Activated gamma-delta T cell treated with anti-CD3 and anti-CD28 coated beads, Interleukin-2, amount 50 U/mL, for 16 hours (primary cell): ENCODE data around the gene NSMCE3.

Source experiments
- DNase-seq: peaks from one replicate; pipeline ENCODE4 v3.0.0-alpha.2; 2020; ENCODE audit warnings: low read depth

Gene NSMCE3

DNA sequence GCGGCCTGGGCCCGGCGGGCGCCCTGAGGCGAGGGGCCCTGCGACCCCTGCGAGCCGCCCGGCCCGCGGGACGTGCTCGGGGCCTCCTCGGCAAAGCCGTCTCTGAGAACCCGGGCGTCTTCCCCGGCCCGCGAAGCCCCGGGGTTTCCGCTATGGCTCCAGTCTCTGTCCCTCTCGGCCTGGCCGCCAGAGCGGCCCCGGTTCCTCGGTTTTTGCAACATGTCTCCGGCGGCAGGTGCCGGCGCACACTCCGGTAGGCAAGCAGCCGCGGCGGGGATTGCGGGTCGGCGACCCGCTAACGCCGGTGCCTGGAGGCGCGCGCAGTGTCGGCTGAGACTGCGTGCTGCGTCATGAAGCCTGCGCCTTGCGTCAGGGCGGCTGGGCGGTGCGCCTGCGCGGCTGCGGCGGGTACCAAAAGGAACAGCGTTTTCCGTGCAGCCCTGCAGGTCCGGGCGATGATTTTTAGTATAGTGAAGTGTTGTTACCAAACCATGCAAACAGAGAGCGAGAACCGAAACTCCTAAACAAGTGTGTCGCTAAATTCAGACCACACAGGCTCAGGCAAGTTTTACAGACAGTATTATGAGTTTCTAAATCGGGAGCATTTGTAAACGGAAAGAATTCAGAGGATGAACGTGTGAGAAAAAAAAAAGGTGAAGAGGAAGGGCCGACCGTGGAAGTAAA is at the start of gene NSMCE3:
TSS of gene NSMCE3 (minus strand) at position 338 of the 684 bp plus-strand sequence. CDS start at position 221, 117 bp downstream.
- peak; percentile 82 for DNase-seq

GRCh38 chr15:29316422-29316821 is 46.8 kb upstream of the NSMCE3 start:
- DNase-seq, result no peak

DNA sequence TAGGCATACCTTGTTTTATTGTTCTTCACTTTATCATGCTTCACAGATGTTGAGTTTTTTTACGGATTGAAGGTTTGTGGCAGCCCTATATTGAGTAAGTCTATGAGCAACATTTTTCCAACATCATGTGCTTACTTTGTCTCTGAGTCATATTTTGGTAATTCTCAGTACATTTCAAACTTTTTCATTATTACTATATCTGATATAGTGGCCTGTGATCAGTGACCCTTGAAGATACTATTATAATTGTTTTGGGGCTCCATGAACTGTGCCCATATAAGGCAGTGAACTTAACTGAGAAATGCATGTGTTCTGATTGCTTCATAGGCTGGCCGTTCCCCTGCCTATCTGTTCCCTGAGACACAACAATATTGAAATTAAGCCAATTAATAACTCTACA is 42.8 kb upstream of the NSMCE3 start:
- DNase-seq, result no peak

GRCh38 chr15:29311696-29312095 is 42.1 kb upstream of the NSMCE3 start:
- DNase-seq, result no peak

- DNase-seq, result no peak
These were observed 39.5 kb upstream of the NSMCE3 start for GRCh38 chr15:29309139-29309538.

DNA sequence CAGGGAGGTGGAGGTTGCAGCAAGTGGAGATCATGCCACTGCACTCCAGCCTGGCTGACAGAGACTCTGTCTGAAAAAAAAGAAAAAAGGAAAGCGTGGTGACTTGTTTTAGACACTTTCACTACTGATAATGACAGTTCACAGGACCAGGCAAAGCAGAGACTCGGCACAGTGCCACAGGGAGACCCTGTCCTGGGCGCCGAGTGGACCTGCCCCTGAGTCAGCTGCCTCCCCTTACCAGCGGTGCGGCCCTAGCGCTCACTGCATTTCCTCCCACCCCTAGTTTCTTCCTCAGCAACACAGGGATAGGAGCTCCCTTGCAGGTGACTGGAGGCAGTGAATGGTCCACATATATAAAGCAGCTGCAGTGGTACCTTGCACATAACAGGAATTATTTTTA is 38.7 kb upstream of the NSMCE3 start:
- DNase-seq, result no peak

DNA sequence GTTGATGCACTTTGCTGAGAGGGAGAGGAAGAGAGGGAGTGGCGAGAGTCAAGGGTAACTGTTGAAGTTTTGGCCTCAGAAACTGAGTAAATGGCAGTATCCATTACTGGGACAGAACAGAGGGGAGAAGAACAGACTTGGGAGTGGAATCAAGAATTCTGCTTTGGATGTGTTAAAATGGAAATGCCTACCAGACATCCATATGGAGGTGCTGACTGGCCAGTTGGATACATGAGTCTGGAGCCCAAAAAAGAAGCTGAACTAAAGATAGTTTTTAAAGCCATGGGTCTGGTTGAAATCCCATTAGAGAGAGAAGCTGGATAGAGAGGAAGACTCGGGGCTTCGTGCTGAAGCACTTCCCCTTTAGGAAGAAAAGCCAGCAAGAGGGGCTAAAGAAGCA is 35.9 kb upstream of the NSMCE3 start:
- DNase-seq, result no peak

DNA sequence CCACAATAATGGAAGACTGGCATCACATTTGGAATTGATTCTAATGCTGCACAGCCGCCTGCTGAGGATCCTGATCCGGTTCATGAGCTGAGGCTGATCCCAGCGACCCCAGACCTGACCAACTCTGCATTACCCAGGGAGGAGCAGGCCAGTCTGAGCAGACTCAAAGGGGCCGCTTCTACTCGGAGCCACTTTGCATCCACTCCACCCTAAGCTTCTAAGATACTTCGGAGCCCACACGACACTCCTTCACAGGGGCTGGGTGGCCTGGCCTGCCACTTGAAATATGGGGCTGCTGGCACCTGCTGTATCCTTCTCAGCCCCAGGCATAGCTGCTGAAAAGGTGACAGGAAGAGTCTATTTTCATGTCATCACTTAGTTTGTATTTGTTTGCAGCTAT is 33.2 kb upstream of the NSMCE3 start:
- no peak for DNase-seq

DNA sequence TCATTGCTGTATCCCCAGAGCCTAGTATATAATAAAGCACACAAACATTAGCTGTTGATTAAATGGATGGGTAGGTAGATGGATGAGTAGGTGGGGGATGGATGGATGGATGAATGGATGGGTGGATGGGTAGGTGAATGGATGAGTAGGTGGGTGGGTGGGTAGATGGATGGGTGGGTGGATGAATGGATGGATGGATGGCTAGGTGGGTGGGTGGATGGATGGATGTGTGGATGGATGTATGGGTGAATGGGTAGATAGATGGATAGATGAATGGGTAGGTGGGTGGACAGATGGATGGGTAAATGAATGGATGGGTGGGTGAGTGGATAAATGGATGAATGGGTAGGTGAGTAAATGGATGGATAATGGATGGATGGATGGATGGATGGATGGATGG is 30.2 kb upstream of the NSMCE3 start:
- DNase-seq, result no peak

DNA sequence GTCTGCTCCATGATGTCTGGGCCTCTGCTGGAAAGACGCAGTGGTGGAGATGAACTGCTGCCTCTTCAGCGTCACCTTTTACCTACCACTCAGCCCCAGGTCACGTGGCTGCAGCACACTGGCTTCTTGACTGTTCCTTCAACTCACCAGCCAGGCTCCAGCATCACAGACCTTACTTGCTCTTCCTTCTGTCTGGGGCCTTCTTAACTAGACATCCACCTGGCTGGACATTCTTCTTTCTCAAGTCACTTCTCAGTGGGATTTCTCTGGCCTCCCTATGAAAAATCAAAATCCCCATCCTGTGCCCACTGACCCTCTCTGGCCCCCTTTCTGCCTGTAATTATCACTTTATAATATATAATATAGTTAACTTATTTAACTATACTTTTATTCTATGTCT is 29.7 kb upstream of the NSMCE3 start:
- no peak for DNase-seq

GRCh38 chr15:29294732-29295325 is 25.2 kb upstream of the NSMCE3 start:
- DNase-seq, result no peak

- no peak for DNase-seq
These were observed 21.6 kb upstream of the NSMCE3 start for GRCh38 chr15:29291067-29291845.

- no peak for DNase-seq
These were observed 19.6 kb upstream of the NSMCE3 start for GRCh38 chr15:29289173-29289572.

DNA sequence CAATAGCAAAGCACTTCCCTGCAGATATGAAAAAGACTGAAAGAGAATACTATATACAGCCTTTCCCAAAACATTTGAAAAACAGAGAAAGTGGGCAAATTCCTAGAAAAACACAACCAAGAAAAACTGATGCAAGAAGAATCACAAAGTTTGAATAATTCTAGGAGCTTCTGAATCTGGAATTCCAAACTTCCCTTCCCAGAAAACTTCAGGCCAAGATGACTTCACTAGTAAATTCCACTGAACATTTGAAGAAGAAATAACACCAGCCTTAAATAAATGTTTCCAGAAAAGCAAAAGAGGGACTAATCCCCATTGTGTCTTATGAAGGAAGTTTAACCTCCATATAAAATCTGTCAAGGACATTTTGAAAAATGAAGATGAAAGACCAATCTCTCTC is 15.8 kb upstream of the NSMCE3 start:
- DNase-seq, result no peak

GRCh38 chr15:29283381-29283780 is 13.8 kb upstream of the NSMCE3 start:
- no peak for DNase-seq

DNA sequence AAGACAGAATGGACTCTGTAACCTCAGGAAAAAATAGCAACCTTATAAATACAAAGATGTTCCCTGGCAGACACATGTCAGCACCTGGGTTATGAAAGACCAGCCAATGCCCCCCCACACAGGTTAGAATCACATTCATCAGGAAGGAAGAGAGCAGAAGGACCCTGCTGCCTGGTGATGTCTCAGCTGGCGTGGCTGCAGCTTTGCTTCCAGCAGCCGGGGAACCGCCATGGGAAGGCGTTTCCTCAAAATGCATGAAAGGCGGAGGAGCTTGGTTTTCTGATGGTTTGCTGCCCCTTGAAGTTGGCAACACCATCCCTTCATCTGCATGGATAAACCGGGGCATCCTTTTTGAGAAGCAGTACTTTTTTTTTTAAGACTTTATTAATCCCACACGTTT is 10.9 kb upstream of the NSMCE3 start:
- no peak for DNase-seq

DNA sequence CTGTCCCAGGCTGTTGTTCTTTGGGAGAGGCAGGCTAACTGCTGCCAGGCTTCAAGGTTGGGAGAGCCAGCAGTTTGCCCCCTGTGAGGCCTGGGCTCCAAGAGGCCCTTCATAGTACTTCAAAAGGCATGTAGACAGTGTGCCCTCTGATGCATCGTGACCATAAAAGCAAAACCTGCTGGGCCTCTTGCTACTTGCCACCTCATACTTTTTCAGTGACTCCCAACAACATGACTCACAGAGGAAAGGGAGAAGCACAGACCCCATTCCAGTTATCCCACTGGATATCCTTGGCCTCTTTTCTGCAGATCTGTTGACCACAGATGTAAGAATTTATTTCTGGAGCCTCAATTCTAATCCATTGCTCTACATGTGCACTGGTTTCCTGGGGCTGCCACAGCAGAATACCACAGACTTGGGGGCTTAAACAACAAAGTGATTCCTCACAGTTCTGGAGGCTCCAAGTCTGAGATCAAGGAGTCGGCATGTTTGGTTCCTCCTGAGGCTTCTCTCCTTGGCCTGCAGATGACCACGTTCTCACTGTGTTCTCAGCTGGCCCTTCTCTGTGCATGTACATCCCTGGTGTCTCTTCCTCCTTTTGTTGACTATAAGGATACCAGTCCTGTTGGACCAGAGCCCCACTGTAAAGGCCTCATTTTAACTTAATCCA is 8.9 kb upstream of the NSMCE3 start:
- no peak for DNase-seq

DNA sequence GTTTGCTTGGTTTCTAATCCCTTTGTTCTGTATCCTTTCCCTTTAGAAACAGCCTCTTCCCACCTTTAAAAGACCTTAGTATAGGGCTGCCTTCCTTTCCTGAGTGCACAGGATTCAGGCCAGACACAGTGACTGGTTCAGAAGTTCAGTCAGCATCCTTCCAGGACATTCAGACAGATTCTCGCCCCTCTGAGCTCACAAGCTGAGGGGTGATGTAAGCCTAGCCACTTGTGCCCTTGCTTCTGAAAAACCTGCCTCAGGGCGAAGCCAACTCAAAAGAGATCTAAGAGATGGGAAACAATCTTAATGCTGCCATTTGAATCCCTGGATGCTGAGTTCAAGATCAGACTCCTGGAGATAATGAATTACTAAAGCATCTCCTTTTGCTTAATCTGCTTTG is 6.7 kb upstream of the NSMCE3 start:
- no peak for DNase-seq

DNA sequence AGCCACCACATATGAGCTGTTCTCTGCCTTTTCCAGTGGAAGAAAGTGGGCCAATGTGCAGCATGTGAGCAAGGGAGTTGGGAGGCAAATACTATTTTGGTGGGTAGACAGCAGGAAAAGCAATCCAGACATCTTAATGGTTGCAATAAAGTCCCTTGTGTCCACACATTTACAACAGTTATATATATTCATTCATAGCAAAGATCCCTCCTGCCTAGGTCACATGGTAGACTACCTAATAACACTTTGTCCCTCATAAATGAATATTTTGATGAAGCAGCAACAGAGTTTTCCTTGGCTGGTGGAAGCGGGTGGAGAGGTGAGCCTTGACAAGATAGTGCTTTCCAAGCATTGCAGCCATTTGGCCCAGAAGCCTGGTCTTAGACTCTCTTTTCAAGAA is 6.2 kb upstream of the NSMCE3 start:
- no peak for DNase-seq

- no peak for DNase-seq
These were observed 5.3 kb upstream of the NSMCE3 start for GRCh38 chr15:29274946-29275345.

DNA sequence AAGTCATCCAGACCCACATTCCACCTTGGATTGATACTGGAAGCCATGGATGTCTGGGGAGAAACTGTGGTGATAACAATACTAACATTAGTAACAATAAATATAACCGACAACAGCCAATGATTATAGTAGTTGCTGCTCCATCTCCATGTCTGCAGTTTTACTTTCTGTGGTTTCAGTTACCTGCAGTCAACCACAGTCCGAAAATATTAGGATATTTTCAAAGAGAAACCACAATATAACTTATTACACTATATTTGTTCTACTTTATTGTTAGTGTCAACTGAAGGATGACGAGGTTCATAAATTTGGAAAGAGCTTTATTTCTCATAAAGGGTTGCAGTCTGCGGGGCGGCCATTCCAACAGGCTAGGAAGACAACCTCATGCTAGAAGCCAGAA is 2.6 kb upstream of the NSMCE3 start:
- DNase-seq, result no peak

- no peak for DNase-seq
These were observed 1.4 kb upstream of the NSMCE3 start for GRCh38 chr15:29270976-29271375.
